GM12872 (cell line): ENCODE results near the gene AGAP1.

ENCODE experiments used
- TF ChIP-seq, protein P1 (sequence below): IDR thresholded peaks from 3 replicates; pipeline ENCODE4 v1.5.1; 2011; ENCODE audit warnings: low read depth, mild to moderate bottlenecking, low read length, moderate library complexity; ENCODE audit not compliant: insufficient read depth

AGAP1 gene

DNA sequence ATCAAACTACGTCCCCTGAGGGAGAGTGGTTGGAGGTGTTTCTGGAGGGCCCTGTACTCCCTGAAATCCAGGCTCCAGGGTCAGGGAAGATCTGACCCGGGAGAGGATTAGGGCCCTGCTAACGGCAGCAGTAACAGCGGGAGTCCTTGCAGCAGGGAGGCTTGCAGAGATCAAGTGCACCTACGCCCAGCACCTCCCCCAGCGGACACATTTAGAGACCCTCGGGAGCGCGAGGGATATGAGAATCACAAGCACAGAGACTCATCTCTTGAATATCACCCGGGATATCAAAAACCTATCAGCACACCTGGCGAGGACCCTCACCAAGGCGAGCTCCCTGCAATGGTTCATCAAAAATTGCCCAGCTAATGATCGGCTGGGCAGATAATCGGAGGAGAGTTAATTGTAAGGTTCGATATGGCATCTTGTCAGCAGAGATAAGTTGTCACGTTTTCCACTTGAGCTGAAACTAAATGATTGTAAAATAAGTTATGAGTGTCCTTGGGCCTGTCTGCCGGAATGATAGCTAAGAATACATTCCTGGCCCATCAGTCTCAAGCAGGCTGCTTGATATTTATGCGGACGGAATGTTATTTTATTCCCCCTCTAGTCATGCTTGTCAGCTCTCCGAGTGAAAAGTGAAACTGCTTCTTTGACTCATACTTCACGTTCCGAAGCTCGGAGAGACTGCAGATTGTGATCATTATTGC is 464.5 kb downstream of the AGAP1 start:
- TF ChIP-seq, protein P1, sequence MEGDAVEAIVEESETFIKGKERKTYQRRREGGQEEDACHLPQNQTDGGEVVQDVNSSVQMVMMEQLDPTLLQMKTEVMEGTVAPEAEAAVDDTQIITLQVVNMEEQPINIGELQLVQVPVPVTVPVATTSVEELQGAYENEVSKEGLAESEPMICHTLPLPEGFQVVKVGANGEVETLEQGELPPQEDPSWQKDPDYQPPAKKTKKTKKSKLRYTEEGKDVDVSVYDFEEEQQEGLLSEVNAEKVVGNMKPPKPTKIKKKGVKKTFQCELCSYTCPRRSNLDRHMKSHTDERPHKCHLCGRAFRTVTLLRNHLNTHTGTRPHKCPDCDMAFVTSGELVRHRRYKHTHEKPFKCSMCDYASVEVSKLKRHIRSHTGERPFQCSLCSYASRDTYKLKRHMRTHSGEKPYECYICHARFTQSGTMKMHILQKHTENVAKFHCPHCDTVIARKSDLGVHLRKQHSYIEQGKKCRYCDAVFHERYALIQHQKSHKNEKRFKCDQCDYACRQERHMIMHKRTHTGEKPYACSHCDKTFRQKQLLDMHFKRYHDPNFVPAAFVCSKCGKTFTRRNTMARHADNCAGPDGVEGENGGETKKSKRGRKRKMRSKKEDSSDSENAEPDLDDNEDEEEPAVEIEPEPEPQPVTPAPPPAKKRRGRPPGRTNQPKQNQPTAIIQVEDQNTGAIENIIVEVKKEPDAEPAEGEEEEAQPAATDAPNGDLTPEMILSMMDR, result no peak

DNA sequence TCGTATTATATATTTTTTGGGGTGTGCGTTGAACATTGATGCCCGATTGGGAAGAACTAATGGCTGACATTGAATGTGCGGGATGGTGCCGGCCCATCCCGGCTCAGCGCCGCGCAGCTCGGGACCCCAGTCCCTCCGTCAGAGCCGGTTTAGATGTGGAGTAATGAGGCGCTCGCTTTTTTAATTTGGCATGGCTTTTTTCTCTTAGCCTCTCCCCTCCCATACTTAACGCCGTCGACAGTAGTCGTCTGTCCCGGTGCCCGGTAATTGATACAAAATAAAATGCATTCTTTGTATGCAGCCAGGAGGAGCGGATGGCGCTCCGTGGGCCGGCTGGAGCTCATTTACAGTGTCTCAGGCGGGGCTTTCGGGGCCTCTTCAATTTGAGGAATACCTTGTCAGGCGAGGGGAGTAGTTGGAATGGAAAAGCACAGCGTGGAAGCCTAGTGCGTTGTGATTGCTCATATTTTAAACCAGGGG is 465.1 kb downstream of the AGAP1 start:
- TF ChIP-seq, protein P1, result no peak

DNA sequence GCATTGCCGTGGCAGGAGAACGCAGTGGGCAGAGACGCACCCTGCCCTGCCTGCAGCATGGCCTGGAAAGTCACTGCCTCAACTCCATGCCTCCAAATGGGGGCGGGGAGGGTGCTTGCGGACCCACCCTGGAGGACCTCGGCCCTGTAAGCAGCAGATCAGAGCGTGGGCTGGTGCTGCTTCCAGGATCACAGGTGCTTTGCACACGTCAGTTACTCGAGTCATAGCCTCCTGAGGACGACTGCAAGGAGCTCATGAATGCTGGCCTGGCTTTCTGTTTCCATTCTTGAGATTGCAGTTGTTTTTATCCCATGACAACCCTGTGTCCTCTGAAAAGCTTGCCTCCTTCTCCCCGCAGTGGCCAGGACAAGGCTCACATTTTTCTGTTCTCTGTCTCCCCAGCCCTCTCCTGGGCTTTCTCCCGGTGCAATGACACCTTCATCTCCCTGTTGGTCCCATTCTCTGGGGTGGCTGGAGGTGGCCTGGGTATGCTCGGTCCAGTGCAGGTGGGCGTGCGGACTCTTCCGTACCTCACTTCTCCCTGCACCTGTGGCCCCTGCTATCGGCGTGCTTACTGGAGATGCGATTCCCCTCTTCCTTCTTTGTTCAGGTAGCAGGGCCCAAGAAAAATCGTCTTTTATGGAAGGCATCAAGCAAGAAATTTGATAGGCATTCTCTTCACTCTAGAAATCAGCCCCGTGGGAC is 466.3 kb downstream of the AGAP1 start:
- TF ChIP-seq, protein P1, result no peak

DNA sequence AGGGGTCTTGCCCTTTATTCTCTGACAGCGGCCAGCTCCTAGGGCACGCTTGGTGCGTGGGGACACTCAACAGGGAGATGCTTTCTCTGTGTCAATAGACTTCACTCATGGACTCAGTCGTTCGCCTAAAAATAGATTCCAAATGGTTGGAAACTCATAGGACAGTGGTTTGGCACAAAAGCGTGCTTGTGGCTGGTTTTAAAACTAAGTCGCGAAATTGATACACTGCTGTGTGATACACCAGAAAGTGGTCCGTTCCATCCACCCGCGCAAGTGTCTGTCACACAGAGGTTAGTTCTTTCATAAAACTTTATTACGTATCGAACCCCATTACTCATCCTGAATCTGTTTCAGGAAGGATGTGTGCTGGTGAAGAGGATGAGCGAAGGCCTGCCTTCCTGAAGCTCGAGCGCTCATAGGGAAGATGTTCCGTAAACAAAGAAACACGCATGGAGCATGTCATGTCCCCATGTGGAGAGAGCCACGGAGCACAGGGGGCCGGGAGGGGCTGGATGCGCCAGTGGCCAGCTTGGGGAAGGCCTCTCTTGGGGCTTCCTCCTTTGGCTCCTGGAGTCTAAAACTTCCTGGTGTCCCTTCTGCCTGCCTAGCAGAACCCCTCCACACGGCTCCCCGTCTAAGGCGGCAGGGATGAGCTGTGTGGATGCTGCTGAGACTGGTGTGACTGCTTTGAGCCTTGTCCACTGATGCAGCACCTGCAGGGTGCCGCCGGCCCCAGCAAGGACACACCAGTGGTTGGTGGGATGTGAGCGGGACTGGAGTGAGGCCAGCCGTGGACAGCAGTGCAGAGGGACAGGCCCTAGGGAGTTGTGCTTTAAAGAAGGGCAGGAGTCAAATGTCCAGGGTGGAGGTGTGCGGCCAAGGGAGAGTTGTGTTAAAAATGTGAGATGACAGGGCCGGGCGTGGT is 467.1 kb downstream of the AGAP1 start:
- TF ChIP-seq, protein P1, result no peak

DNA sequence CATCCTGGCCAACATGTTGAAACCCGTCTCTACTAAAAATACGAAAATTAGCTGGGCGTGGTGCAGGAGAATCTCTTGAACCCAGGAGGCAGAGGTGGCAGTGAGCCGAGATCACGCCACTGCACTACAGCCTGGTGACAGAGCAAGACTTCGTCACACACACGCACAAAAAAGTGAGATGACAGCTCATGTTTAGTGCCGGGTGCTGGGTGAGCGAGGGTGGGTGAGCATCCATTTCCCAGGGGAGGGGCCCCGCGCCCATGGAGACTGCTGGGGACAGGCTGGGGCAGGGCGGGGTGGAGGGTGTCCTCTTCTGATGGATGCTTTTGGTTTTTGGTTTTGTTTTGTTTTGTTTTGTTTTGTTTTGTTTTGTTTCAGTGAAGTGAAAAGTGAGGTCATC is 467.9 kb downstream of the AGAP1 start:
- TF ChIP-seq, protein P1, result no peak

DNA sequence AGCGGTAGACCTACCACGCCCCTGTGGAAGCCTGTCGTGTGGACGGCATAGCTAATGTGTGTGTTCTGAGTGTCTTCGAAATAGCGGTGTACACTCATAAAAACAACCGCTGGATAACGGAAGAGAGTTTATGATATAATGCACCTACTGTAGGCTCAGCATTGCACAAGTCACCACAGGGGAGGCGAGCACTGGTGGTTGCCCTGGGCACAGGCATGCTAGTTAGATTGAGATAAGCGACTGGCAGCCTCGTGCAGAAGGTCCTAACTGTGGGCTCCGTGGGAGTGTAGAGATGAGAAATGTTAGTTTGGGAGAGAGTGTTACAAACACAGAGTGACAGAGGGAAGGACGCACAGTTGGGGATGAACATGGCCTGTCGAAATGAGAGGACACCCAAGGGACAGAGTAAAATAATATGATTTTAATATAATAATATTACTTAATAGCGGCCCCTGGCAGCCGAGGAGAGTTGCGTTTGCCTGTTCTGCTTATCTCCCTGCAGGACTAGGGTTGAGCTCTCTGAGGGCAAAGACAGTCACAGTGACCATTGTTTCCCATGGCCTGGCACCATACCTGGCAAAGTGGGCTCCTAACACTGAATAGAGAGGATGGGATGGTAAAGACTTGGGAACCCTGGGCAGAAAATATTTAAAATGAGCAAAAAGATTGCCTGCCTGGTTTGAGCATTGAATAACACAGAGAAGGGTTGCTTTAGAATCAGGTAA is 470.2 kb downstream of the AGAP1 start:
- TF ChIP-seq, protein P1, result no peak
